HepG2 (cell line): ENCODE results near the gene RECQL.

Experiments
- BRD4 ChIP-seq: sonication (generic); formaldehyde crosslinking; IDR thresholded peaks from 2 replicates; pipeline ENCODE4 v1.4.0; 2020; ENCODE audit warnings: missing genetic modification reagents
- SMAD3 ChIP-seq: sonication (generic); formaldehyde crosslinking; IDR thresholded peaks from 2 replicates; pipeline ENCODE4 v1.4.0; 2020; ENCODE audit warnings: missing genetic modification reagents
- ZNF367 ChIP-seq: sonication (generic); formaldehyde crosslinking; IDR thresholded peaks from 2 replicates; pipeline ENCODE4 v1.4.0; 2020; ENCODE audit warnings: missing genetic modification reagents, borderline replicate concordance
- ZNF546 ChIP-seq: sonication (generic); formaldehyde crosslinking; conservative IDR thresholded peaks from 2 replicates; pipeline ENCODE4 v1.8.1; 2023; ENCODE audit warnings: mild to moderate bottlenecking, missing genetic modification reagents
- TF ChIP-seq, protein P1 (sequence below): sonication (generic); formaldehyde crosslinking; IDR thresholded peaks from 2 replicates; pipeline ENCODE4 v1.5.0; 2020; ENCODE audit warnings: mild to moderate bottlenecking, missing genetic modification reagents, moderate library complexity

DNA sequence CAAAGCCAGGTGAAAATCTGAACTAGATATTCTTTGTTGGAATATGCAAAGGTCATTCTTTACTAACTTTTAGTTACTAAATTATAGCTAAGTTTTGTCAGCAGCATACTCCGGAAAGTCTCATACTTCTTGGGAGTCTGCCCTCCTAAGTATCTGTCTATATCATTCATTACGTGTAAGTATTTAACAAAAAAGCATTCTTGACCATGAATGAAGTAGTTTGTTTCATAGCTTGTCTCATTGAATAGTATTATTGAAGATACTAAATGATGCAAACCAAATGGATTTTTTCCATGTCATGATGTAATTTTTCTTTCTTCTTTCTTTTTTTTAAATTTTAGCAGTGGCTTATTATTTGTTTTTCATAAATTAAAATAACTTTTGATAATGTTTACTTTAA, 14.8 kb upstream of the RECQL start:
- TF ChIP-seq SMAD3 (no peak), ZNF367 (CRISPR knock-in tag) (no peak), ZNF546 (no peak), BRD4 (no peak)
- TF ChIP-seq, protein P1, sequence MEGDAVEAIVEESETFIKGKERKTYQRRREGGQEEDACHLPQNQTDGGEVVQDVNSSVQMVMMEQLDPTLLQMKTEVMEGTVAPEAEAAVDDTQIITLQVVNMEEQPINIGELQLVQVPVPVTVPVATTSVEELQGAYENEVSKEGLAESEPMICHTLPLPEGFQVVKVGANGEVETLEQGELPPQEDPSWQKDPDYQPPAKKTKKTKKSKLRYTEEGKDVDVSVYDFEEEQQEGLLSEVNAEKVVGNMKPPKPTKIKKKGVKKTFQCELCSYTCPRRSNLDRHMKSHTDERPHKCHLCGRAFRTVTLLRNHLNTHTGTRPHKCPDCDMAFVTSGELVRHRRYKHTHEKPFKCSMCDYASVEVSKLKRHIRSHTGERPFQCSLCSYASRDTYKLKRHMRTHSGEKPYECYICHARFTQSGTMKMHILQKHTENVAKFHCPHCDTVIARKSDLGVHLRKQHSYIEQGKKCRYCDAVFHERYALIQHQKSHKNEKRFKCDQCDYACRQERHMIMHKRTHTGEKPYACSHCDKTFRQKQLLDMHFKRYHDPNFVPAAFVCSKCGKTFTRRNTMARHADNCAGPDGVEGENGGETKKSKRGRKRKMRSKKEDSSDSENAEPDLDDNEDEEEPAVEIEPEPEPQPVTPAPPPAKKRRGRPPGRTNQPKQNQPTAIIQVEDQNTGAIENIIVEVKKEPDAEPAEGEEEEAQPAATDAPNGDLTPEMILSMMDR (CRISPR knock-in tag) = no peak
